HG03558 (cell line): ENCODE measurements around the gene SHROOM4.

Source experiments
- ATAC-seq: cut with Tn5 transposase; IDR thresholded peaks from one replicate; pipeline ENCODE4 v1.9.1; 2021; ENCODE audit warnings: moderate number of reproducible peaks; ENCODE audit not compliant: unreplicated experiment; ENCODE audit errors: extremely low read depth

SHROOM4 gene

DNA sequence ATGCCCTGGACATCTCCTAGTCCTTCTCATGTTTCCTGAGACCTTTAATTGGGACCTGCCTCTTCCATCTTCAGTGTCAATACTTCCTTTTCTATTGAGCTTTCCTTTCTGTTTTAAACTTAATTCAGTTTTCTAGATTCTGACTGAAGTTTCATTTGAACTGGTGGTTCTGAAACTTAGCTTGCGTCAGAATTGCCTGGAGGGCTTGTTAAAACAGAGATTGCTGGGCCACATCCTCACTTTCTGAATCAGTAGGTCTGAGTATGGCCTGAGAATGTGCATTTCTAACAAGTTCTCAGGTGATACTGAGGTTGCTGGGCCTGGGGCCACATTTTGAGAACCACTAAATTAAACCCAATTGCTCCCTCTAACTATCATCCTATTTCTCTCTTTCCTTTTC lies 191.2 kb downstream of the SHROOM4 start:
- ATAC-seq, result no peak

DNA sequence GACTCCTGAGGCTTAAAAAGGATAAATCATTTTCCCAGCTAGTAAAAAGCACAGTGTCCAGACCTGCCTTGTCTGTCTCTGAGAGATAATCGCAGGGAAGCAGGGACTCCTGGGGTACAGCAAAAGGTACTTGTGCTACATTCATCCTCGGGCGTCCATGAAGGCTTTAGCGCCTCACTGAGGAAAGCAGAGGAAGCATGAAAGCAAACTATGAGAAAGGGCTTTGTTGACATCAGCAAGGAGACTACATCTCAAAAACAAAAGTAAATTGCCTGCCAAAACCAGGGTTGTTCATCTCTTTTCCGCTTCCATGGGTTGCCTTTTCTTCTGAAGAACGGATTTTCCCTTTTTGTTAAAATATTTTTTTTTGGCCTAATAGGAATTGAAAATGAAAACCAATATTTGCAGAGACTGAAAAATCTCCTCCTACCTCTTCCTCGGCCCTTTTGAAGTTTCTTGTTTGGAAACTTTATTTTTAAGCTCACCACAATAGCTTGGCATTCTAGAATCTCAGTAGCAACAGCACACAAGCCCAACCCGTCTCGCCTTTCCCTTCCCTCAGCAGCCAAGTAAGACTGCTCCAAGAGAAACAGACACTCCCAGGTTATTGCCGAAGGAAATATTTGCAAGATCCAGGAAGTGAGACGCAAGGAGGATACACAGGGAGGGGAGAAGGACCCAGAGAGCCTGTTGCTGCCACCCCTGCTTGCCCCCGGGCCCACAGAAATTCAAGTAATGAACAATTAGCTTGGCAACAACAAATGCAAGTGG lies 195.0 kb downstream of the SHROOM4 start:
- ATAC-seq, result no peak

DNA sequence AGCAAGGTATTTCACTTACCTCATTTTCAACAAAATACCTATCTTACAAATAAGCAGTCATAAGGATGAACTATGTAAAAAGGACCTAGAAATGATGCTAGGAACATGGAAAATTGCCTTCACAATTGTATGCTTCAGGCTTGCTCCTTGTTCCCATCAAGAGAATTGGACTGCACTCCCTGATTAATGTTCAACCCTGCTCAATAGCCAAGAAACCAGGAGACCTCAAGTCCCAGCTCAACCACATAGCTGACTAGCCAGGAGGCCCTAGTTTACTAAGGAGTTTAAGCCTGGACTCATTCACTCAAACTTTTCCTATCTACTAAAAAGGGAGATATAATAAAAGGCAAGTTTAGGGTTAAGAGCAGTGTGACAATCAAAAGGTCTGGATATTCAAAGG lies 196.8 kb downstream of the SHROOM4 start:
- no peak for ATAC-seq

DNA sequence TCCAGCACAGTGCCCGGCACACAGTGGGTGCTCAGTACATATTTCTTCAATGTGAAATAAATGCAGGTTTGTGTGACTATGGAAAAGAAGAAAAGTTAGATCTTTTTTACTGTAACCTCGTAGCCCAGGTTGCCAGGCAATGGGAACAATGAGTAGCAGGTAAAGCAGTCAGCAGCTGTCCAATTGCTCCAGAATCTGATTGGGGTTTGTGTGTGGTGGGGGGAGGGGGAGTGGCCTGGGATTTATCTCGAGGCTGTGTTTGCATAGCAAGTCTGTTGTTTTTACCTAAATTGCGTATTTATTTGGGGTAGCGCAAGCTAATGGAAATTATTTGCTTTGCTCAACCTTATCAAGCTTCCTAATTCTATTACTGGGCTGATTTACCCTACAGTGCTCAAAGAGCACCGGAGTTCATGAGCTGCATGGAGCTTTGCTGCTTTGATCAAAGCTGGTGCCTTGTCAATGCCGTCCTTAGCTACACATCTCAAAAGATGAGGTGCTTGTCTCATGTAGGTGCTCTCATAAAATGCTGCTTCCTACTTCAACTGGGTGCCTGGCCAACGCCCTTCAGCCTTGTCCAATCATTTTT lies 198.3 kb downstream of the SHROOM4 start:
- ATAC-seq, result no peak

DNA sequence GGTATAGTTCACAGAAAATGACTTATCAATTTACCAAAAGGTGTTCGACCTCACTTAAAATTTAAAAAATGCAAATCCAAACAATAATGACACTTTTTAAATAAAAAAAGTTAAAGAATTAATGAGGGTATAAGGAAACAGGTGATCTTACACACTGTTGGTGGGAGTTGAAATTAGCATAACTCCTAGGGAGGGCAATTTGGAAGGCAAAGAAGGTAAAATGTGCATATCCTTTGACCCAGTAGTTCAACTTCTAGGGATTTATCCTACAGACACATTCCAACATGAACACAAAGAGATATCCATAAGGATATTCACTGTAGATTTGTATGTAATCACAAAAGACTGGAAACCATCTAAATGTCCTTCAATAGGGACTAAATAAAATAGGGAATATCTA lies 199.5 kb downstream of the SHROOM4 start:
- no peak for ATAC-seq

DNA sequence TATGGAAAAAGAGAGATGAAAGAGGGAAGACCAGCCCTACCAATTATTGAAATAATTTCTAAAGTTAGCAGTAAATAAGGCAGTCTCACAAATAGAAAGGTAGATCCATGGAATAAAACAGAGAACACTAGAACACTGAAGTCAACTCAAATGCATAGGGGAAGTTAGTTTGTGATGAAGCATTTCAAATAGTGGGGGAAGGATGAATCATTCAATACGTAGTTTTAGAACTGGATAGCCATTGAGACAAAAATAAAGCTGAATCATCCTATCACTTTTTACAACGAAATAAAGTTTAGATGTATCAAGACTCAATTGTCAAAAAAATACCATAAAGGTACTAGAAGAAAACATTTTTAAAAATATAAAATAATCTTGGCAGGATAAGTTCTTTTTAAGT lies 200.1 kb downstream of the SHROOM4 start:
- no peak for ATAC-seq

DNA sequence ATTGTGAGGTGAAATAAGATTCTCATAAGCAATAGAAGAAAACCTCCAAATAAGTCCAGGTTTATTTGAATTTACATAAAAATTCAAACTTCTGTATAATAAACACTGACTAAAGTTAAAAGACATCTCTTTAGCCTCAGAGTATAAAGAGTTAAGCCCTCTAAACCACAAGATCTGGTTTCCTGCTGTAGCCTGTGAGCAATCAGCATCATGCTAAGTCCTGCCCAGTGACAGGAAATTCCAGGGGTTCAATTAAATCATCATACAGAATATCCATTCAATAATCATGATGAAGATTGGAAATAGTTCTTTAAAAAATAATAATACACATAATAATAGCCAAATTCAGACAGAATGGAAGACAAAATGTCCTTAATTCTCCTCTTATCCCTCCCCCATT lies 204.2 kb downstream of the SHROOM4 start:
- no peak for ATAC-seq

DNA sequence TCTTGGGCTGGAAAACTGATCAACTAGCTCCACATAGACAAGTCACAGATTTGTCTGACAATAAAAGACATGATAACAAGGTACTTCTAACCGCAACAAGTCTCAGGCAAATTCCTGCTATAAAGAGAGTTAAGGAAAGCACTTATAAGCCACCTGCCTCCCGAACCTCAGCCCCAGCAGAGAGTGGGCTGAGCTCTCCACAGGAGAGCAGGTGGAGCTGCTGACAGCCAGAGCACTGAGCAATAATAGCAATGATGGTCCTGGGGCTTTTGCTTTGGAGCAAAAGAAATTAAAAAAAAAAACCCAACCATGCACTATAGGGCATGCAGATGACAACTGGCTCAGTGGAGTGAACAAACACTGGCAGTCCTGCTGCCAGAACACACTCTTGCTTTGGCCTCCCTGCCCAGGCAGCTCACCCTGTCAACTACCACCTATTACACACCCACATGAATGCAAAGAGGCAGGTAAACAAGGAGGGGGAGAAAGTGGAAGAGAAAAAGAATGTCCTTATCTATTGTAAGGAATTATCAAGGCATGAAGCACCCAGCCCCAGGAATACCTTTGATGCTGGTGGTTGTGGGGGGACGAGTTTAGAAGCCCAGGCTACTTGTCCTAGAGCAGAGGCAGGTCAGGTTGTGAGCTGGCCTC lies 207.6 kb downstream of the SHROOM4 start:
- no peak for ATAC-seq

DNA sequence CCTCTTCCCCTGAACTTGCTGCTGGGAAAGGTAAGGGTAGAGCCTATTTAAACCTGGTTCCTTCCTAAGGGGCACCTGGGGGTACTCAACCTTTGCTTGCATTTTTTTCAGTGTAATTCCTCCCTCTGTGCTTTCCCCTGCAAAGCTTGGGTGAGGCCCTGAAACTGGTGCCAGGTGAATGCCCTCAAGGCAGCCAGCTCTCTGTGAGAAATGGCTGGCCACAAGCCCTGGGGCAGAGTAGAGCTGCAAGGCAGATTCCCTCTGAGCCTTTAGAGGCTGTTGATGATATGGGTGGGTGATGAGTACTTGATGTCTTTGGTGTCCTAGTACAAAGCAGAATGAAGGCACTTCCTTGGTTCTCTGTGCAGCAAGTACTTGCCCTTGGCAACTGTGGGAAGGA lies 217.9 kb downstream of the SHROOM4 start:
- ATAC-seq, result no peak

DNA sequence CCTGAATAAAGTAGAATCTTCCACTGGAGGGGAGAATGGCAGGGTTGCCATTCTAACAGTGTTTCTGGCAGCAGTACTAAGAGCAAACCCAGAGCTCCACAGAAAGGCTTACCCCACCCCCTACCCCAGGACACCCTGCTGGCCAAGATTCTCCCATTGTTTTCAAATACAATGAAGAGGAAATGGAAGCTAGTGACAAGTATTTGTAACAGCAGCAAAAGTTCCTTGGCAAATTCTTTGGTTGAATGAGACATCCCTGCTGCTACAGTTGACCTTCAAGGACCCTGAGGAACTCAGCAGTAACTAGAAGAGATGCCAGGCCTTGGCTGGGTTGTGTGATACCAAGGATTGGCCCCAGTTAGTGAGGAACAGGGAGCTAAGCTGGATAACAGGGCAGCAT lies 219.2 kb downstream of the SHROOM4 start:
- ATAC-seq, result no peak

DNA sequence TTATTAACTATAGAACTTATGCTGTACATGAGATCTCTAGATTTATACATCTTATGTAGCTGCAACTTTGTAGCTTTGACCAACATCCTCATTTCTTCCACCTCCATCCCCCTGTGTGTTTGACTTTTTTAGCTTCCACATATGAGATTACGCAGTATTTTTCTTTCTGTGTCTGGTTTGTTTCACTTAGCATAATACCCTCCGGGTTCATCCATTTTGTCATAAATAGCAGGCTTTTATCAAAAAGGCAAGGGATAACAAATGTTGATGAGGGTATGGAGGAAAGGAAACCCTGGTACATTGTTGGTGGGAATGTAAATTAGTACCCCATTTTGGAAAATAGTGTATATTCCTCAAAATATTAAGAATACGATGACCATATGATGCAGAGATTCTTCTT lies 227.0 kb downstream of the SHROOM4 start:
- ATAC-seq, result no peak

DNA sequence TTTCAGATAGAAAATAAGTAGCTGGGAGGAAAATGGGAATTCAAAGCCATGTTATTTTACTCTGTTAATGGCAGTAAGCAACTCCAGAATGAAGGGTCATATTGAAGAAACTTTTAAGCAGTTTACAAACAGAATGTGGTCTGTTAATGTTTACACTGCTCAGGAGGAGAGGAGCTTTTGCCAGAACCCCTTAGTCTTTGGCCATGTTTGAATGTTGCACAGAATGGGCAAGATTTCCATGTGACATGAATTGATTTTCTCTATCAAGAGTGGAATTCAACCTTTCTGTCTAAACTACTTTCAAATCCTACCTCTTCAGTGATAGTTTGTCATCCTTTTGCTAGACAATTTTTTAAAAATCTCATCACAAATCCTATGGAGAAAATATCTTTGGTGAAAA lies 227.6 kb downstream of the SHROOM4 start:
- no peak for ATAC-seq

DNA sequence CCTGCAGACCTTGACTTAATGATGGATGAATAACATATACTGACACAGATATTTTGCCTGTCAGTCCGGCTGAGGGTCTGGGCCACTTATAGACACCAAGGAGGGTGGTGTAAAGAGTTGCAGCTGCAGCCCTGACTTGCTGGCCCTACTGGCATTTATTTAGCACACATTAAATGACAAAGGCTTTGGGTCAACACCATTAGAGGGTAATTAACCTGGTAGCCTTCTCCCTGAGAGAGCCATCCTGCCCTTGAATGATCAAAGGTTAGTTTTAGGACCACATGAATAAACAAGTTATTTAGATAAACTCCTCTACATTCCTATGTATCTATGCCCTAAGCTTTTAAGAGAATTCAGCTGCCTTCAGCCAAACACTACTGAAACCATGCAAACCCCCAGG lies 232.6 kb downstream of the SHROOM4 start:
- no peak for ATAC-seq

DNA sequence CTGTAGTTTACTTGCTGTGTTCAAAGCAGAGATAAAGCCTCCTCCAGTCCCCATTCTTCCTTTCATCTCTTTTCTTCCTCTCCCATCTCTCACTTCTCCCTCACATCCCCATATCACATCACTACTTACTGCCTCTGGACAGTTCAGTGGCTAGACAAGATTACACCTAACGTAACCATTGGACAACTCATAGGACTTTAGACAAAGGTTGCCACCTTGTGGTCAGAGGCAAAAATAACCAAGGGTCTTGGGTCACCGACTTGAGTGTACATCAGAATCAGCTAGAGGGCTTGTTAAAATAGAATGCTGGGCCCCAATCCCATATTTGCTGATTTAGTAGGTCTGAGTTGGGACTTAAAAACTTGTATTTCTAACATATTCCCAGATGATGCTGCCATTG lies 234.0 kb downstream of the SHROOM4 start:
- ATAC-seq, result no peak

DNA sequence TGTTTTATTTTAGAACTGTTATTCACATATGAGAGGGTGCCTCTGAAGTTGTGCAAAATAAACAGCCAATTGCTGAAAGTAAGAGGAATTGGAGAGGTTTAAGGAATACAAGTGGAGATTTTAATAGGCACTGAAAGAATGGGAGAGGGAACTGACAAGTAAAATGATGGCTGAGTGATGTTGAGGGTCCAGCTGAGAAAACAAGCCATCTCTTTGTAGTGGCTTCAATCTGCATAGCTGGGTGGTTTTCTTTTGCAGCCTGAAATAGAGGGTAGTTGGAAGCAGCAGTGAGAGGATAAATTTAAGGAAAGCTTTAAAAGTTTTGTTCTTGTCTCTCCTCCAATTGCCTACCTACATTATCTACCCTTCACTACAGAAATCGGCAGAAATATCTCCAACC lies 236.7 kb downstream of the SHROOM4 start:
- ATAC-seq, result no peak

DNA sequence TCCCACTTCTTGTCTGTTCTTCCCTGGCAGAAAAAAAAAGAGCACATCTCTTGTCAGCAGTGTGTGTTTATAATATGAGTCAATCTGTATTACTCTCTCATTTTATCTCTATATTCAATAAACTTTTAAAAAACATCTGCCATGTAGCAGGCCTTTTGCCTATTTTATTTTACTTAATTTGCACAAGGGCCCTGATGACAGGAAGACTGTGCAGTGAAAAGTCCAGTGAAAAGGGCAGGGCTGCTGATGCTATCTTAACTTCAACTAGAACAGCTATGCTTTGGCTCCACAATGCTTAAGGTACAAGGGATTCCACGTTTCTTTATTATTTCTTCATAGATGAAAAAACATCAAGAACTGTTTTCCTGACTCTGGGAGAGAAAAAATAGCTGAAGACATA lies 246.4 kb downstream of the SHROOM4 start:
- no peak for ATAC-seq

DNA sequence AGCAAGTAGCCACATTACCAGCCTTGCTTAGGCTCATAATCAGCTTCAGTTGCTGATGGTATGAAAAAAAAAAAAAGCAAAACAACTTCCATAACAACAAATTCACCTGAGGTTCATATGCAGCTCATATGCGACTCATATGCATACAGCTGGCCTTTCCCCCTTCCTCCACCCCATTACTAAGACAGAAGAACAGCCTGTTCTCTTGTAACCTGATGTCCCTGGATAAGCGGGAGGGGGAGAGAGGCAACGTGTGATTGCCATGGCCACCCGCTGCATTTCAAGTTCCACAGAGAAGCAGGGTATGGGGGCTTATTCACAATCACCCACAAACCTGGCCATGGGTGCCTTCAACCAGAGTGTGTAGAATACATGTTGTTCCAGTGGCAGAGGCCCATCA lies 248.3 kb downstream of the SHROOM4 start:
- ATAC-seq, result no peak
